Stimulated activated CD4-positive, alpha-beta T cell treated with anti-CD3 and anti-CD28 coated beads, TNF-alpha, amount 100 ng/mL, for 24 hours (primary cell): ENCODE measurements around the gene OR5B21.
A peak's percentile ranks its signal among the peaks of the same experiment; 100 is the strongest.

ENCODE experiments used
- DNase-seq, 3 experiments: peaks; one replicate each; pipeline ENCODE4 v3.0.0-alpha.2; 2020; ENCODE audit warnings: low read depth in 3 of 3

The OR5B21 gene

GRCh38 chr11:58508005-58508404, at the start of gene OR5B21:
Gene OR5B21, minus strand, starts transcription at chr11:58508105. Its CDS starts 0 bp downstream, at chr11:58508105.
- DNase-seq: no peak

GRCh38 chr11:58549644-58550043, 41.7 kb upstream of the OR5B21 start:
- no peak for DNase-seq

GRCh38 chr11:58546841-58547240, 38.9 kb upstream of the OR5B21 start:
- no peak for DNase-seq

GRCh38 chr11:58531865-58532341, 24.0 kb upstream of the OR5B21 start:
- DNase-seq: no peak

- no peak for DNase-seq
Observed at GRCh38 chr11:58530236-58530635, 22.3 kb upstream of the OR5B21 start.

GRCh38 chr11:58527429-58527828, 19.5 kb upstream of the OR5B21 start:
- DNase-seq: no peak

- no peak for DNase-seq
Observed at GRCh38 chr11:58526721-58527120, 18.8 kb upstream of the OR5B21 start.

- DNase-seq: no peak
Observed at GRCh38 chr11:58525037-58525614, 17.2 kb upstream of the OR5B21 start.

GRCh38 chr11:58524232-58525036, 16.5 kb upstream of the OR5B21 start:
- peak in 2 of 3 experiments; percentile 34 to 48 for DNase-seq

GRCh38 chr11:58513747-58514367, 6.0 kb upstream of the OR5B21 start:
- no peak for DNase-seq

GRCh38 chr11:58511636-58512035, 3.7 kb upstream of the OR5B21 start:
- DNase-seq: no peak

- DNase-seq: no peak
Observed at GRCh38 chr11:58509748-58510147, 1.8 kb upstream of the OR5B21 start.

- DNase-seq: no peak
Observed at GRCh38 chr11:58508814-58509213, 909 bp upstream of the OR5B21 start.

- no peak for DNase-seq
Observed at GRCh38 chr11:58507355-58507754, 550 bp downstream of the OR5B21 start.

- no peak for DNase-seq
Observed at GRCh38 chr11:58506935-58507334, 970 bp downstream of the OR5B21 start.

- no peak for DNase-seq
Observed at GRCh38 chr11:58505849-58506248, 2.1 kb downstream of the OR5B21 start.

GRCh38 chr11:58504232-58504631, 3.7 kb downstream of the OR5B21 start:
- DNase-seq: no peak

- no peak for DNase-seq
Observed at GRCh38 chr11:58503361-58503856, 4.5 kb downstream of the OR5B21 start.

GRCh38 chr11:58502004-58502403, 5.9 kb downstream of the OR5B21 start:
- DNase-seq: no peak

GRCh38 chr11:58498464-58498863, 9.4 kb downstream of the OR5B21 start:
- DNase-seq: no peak

- DNase-seq: no peak
Observed at GRCh38 chr11:58497951-58498350, 10.0 kb downstream of the OR5B21 start.

GRCh38 chr11:58495906-58496305, 12.0 kb downstream of the OR5B21 start:
- DNase-seq: no peak

- DNase-seq: no peak
Observed at GRCh38 chr11:58494101-58494500, 13.8 kb downstream of the OR5B21 start.
